ENCODE results near the gene IGFBP2. TPM values are rescaled to one million over a fixed set of nuclear protein-coding genes. Genes with fewer than 3 reads are reported as not detected.

IGFBP2 gene
- total RNA-seq, 1 experiment from 2014 or later = 54.8 TPM

DNA sequence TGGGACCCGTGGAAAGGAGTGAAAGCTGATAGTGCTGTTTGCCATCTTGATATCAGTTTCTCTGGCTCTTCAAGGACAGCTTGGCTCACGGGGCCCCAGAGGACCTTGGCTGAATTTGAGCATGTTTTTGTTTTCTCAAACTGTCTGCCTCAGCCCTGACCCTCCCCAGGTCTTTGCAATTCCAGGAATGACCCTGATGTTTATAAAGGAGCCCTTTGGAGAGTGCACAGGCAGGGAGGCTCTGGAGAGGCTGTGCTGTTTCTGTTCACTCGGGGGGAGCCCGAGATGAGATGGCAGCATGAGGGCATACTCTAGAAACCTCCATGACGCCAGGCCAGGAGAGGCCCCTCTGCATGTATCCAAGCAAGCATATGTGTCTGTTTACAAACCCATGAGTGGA is 16.4 kb downstream of the IGFBP2 start:
- Histone ChIP-seq H3K36me3 (ENCODE audit: control insufficient read depth, insufficient read depth, low read length) (no peaks in the 10 kb centered on the region), H3K9me3 (ENCODE audit: control insufficient read depth, insufficient read depth, low read depth, low read length) (no peaks in the 10 kb centered on the region), H3K27me3 (ENCODE audit: control insufficient read depth, insufficient read depth, low read length) (no peaks in the 10 kb centered on the region), H3K27ac (ENCODE audit: low read length) (no peak overlapping the region), H3K4me1 (ENCODE audit: control insufficient read depth, insufficient read depth, low read length) (no peaks in the 10 kb centered on the region), H3K4me3 (ENCODE audit: low read depth in 2 of 2, low read length in 2 of 2) (no peak overlapping the region)
- intact Hi-C loops (cut with micrococcal nuclease; ENCODE audit: unreplicated experiment) = no loop called here
- ChIA-PET POLR2A (no interaction called here), CTCF (no interaction called here)
- in situ Hi-C loops (cut with HindIII; ENCODE audit: low pct_unique_long_range_greater_than_20kb, low sequenced_read_pairs) = no loop called here
- BruUV-seq (replicated peaks) = no TSS peak
- TF ChIP-seq SIN3A (IDR thresholded peaks at IDR 0.05; ENCODE audit: borderline replicate concordance, insufficient read depth, low read depth, low read length) (no peak), POLR2AphosphoS5 (IDR thresholded peaks at IDR 0.05; ENCODE audit: low read depth, low read length) (no peak), TCF7L2 (IDR thresholded peaks at IDR 0.05; ENCODE audit: low read depth, low read length) (no peak)
- TF ChIP-seq, protein P1, sequence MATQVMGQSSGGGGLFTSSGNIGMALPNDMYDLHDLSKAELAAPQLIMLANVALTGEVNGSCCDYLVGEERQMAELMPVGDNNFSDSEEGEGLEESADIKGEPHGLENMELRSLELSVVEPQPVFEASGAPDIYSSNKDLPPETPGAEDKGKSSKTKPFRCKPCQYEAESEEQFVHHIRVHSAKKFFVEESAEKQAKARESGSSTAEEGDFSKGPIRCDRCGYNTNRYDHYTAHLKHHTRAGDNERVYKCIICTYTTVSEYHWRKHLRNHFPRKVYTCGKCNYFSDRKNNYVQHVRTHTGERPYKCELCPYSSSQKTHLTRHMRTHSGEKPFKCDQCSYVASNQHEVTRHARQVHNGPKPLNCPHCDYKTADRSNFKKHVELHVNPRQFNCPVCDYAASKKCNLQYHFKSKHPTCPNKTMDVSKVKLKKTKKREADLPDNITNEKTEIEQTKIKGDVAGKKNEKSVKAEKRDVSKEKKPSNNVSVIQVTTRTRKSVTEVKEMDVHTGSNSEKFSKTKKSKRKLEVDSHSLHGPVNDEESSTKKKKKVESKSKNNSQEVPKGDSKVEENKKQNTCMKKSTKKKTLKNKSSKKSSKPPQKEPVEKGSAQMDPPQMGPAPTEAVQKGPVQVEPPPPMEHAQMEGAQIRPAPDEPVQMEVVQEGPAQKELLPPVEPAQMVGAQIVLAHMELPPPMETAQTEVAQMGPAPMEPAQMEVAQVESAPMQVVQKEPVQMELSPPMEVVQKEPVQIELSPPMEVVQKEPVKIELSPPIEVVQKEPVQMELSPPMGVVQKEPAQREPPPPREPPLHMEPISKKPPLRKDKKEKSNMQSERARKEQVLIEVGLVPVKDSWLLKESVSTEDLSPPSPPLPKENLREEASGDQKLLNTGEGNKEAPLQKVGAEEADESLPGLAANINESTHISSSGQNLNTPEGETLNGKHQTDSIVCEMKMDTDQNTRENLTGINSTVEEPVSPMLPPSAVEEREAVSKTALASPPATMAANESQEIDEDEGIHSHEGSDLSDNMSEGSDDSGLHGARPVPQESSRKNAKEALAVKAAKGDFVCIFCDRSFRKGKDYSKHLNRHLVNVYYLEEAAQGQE (IDR thresholded peaks at IDR 0.05; ENCODE audit: insufficient read depth in 1 of 2, low read depth in 2 of 2, low read length in 1 of 2) = no peak
- TF ChIP-seq, protein P2, sequence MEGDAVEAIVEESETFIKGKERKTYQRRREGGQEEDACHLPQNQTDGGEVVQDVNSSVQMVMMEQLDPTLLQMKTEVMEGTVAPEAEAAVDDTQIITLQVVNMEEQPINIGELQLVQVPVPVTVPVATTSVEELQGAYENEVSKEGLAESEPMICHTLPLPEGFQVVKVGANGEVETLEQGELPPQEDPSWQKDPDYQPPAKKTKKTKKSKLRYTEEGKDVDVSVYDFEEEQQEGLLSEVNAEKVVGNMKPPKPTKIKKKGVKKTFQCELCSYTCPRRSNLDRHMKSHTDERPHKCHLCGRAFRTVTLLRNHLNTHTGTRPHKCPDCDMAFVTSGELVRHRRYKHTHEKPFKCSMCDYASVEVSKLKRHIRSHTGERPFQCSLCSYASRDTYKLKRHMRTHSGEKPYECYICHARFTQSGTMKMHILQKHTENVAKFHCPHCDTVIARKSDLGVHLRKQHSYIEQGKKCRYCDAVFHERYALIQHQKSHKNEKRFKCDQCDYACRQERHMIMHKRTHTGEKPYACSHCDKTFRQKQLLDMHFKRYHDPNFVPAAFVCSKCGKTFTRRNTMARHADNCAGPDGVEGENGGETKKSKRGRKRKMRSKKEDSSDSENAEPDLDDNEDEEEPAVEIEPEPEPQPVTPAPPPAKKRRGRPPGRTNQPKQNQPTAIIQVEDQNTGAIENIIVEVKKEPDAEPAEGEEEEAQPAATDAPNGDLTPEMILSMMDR (IDR thresholded peaks at IDR 0.05) = no peak
- DNase-seq (ENCODE audit: low read depth, low spot score) = no peak
- no peak for ATAC-seq

DNA sequence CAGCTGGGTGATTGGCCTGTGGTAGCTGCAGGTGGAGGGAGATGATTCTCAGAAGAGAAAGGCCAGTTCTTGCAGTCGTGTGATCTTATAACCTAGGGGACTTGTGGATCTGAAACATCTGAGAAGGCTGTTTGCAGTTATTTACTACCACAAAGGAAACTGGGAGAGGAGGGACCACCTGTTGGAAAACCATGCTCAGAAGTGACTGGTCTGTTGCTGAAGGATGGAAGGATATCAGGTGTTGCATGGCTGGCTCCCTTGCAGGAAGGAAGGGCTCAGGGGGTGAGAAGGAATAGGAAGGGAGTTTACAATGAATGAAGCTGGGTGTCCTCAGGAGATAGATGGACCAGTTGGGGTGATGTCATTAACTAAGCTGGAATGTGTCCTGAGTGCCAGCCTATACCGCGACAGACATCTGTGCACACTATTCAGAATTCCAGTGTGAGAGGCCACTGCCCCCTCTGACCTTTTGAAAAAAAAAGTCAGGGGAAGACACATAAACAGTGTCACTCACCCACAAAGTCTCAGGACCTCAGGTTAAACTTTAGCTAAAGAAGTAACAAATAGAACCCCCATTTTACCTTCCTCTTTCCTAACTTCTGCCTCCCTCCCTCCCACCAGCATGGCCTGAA is 17.5 kb downstream of the IGFBP2 start:
- H3K27ac ChIP-seq (ENCODE audit: low read length) = no peak overlapping the region
- no peak overlapping the region for H3K4me3 ChIP-seq (ENCODE audit: low read depth in 2 of 2, low read length in 2 of 2)
- CTCF ChIA-PET = no interaction called here
- intact Hi-C loops (cut with micrococcal nuclease; ENCODE audit: unreplicated experiment) (no loop called here), in situ Hi-C loops (cut with HindIII; ENCODE audit: low pct_unique_long_range_greater_than_20kb, low sequenced_read_pairs) (no loop called here)
- H3K9me3 ChIP-seq (ENCODE audit: control insufficient read depth, insufficient read depth, low read depth, low read length) = no peaks in the 10 kb centered on the region
- ATAC-seq (no peak), DNase-seq (ENCODE audit: low read depth, low spot score) (no peak)
- no TSS peak for BruUV-seq (replicated peaks)
- H3K27me3 ChIP-seq (ENCODE audit: control insufficient read depth, insufficient read depth, low read length) = no peaks in the 10 kb centered on the region
- TF ChIP-seq SIN3A (IDR thresholded peaks at IDR 0.05; ENCODE audit: borderline replicate concordance, insufficient read depth, low read depth, low read length) (no peak), POLR2AphosphoS5 (IDR thresholded peaks at IDR 0.05; ENCODE audit: low read depth, low read length) (no peak)
- POLR2A ChIA-PET = no interaction called here
- H3K36me3 ChIP-seq (ENCODE audit: control insufficient read depth, insufficient read depth, low read length) = no peaks in the 10 kb centered on the region
- no peaks in the 10 kb centered on the region for H3K4me1 ChIP-seq (ENCODE audit: control insufficient read depth, insufficient read depth, low read length)

DNA sequence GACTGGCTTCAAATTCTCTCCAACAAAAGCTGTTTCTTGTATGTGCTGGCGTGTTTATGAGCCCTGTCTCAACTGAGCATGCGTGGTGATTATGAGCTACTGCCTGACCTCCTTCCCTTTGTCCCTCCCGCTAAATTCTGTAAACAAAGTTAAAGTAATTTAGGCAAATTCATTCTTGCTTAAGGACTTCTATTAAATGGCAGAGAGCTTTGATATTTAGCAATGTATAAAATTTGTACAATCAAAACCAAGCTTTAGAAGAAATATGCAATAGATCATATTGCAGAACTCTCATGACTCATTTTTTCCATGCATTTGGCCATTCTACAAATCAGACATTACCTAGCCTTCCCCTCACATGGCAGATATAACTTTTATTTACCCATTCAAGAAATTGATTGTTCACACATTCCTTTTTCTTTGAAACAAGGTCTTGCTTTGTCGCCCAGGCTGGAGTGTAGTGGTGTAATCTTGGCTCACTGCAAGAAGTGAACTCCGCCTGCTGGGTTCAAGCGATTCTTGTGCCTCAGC is 18.2 kb downstream of the IGFBP2 start:
- CTCF ChIA-PET = no interaction called here
- BruUV-seq (replicated peaks) = no TSS peak
- Histone ChIP-seq H3K27me3 (ENCODE audit: control insufficient read depth, insufficient read depth, low read length) (no peaks in the 10 kb centered on the region), H3K4me1 (ENCODE audit: control insufficient read depth, insufficient read depth, low read length) (no peaks in the 10 kb centered on the region), H3K36me3 (ENCODE audit: control insufficient read depth, insufficient read depth, low read length) (no peaks in the 10 kb centered on the region), H3K4me3 (ENCODE audit: low read depth in 2 of 2, low read length in 2 of 2) (no peak overlapping the region), H3K9me3 (ENCODE audit: control insufficient read depth, insufficient read depth, low read depth, low read length) (no peaks in the 10 kb centered on the region), H3K27ac (ENCODE audit: low read length) (no peak overlapping the region)
- ATAC-seq (no peak), DNase-seq (ENCODE audit: low read depth, low spot score) (no peak)
- in situ Hi-C loops (cut with HindIII; ENCODE audit: low pct_unique_long_range_greater_than_20kb, low sequenced_read_pairs) = no loop called here
- no peak for TF ChIP-seq TCF7L2 (IDR thresholded peaks at IDR 0.05; ENCODE audit: low read depth, low read length)
- TF ChIP-seq, protein P2 (IDR thresholded peaks at IDR 0.05) = no peak
- TF ChIP-seq, protein P1 (IDR thresholded peaks at IDR 0.05; ENCODE audit: insufficient read depth in 1 of 2, low read depth in 2 of 2, low read length in 1 of 2) = no peak
- TF ChIP-seq SIN3A (IDR thresholded peaks at IDR 0.05; ENCODE audit: borderline replicate concordance, insufficient read depth, low read depth, low read length) = no peak
- TF ChIP-seq POLR2AphosphoS5 (IDR thresholded peaks at IDR 0.05; ENCODE audit: low read depth, low read length) = no peak
- POLR2A ChIA-PET = no interaction called here
- intact Hi-C loops (cut with micrococcal nuclease; ENCODE audit: unreplicated experiment) = no loop called here
